ENCODE results near the gene C3orf22.

C3orf22 gene

DNA sequence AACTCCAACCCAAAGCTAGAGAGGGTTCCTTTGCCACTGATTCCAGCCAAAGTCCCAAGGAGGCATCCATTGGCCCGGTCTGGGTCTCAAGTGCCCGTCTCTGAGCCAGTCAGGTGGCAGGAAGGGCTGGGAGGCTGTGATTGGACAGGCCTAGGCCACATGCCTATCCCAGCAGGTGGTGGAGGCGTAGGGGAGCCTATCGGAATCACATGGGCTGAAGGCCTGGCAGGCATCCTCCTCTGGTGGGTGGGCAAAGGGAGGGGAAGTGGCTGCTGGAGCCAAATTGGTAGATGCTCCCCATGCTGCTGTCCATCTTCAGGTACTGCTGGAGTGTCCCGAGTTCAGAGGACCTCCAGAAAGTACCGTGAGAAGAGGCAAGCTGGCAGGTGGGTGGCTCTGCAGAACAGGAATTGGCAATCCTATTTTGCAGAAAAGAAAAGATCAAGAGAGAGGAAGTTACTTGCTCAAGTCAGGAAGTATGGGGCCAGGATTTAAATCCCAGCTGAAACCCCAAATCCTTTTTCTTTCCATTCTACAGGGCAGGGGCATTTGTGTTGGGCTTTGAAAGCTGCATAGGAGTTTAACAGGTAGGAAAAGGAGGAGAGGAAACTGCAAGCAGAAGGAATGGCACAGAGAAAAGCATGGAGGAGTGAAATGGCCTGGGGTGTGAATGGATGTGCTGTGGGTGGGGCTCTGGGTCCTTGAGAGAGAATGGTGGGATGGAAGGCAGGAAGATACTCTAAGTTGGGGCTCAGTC, 31.1 kb downstream of the C3orf22 start:
- TF ChIP-seq, protein P1, sequence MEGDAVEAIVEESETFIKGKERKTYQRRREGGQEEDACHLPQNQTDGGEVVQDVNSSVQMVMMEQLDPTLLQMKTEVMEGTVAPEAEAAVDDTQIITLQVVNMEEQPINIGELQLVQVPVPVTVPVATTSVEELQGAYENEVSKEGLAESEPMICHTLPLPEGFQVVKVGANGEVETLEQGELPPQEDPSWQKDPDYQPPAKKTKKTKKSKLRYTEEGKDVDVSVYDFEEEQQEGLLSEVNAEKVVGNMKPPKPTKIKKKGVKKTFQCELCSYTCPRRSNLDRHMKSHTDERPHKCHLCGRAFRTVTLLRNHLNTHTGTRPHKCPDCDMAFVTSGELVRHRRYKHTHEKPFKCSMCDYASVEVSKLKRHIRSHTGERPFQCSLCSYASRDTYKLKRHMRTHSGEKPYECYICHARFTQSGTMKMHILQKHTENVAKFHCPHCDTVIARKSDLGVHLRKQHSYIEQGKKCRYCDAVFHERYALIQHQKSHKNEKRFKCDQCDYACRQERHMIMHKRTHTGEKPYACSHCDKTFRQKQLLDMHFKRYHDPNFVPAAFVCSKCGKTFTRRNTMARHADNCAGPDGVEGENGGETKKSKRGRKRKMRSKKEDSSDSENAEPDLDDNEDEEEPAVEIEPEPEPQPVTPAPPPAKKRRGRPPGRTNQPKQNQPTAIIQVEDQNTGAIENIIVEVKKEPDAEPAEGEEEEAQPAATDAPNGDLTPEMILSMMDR (IDR thresholded peaks at IDR 0.05; ENCODE audit: low read depth, low read length) = no peak
- H3K4me3 ChIP-seq (replicated peaks in 1 of 2; ENCODE audit: low read depth in 2 of 2, low read length in 2 of 2) = no peak overlapping the region
- no peak for DNase-seq (ENCODE audit: low read depth in 2 of 2)

DNA sequence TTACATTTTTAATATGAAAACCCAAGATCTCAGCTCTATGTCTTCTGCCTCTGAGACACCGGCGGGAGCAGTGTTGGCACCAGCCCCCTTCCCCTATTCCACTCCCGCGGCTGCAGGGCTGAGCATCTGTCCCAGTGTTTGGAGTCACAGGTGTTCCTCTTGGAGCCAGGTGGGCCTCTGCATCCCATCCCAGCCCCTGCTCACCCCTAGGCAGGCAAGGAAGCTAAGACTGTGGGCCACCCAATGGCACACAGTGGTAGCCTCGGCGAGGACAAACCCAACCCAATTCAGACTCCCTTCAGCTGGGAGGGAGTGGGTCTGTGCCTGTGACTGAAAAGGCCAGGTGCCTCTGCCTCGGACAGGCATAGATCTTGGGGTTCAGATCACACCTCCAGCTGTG, 31.7 kb downstream of the C3orf22 start:
- TF ChIP-seq, protein P1 (IDR thresholded peaks at IDR 0.05; ENCODE audit: low read depth, low read length) = no peak
- DNase-seq (ENCODE audit: low read depth in 2 of 2) = no peak
- H3K4me3 ChIP-seq (replicated peaks in 1 of 2; ENCODE audit: low read depth in 2 of 2, low read length in 2 of 2) = no peak overlapping the region

DNA sequence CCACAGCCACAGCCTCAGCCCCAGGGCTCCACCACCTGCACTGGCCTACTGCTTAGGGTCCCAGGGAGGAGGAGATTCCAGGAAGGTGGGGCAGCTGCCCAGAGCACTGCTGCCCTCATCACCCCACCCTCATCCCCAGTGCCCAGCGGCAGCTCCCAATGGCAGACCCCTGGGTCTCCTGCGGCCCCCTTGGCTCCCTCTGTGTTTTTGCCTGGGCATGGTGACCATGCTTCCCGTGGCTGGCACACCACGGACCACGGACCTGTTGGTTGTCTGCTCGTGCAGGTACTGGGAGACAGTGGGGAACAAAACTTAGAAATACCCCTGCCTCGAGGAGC, 32.1 kb downstream of the C3orf22 start:
- TF ChIP-seq, protein P1 (IDR thresholded peaks at IDR 0.05; ENCODE audit: low read depth, low read length) = no peak
- no peak for DNase-seq (ENCODE audit: low read depth in 2 of 2)

DNA sequence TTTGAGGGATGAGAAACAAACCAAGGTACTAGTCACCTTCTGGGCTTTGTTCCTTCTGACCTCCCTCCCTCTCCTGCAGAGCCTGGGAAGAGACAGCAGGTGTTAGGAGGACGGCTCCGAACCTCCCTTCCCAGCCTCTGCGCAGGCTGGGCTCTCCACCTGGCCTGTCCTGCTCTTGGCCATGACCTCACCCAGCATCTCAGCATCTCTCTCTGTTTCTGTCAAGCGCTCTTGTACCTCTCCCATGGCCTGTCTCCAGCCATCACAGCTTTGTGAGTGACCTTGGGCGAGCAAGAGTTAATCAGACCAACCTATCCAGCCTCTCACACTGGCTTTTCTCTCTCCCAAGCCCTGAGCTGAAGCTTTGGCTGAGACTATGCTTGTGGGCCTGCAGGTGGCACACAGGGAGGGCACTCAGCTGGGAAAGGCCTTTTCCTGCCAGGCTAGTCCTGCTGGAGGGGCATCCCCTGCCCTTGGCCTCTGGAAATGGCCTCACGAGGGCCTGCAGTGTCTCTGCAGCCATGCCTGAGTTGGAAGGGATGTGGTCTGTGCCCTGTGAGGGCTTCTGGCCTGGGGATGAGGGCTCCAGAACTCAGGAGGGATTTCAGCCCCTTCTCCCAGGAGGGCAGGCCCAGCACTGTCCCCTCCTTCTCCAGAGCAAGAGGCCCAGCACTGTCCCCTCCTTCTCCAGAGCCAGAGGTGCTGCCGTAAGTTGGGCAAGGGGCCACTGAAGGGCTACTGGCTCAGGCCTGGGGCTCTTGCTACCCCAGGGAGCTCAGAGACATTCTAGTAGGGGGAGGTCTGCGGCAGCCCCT, 32.7 kb downstream of the C3orf22 start:
- no peak overlapping the region for H3K4me3 ChIP-seq (replicated peaks in 1 of 2; ENCODE audit: low read depth in 2 of 2, low read length in 2 of 2)
- TF ChIP-seq, protein P1 (IDR thresholded peaks at IDR 0.05; ENCODE audit: low read depth, low read length) = no peak
- no peak for DNase-seq (ENCODE audit: low read depth in 2 of 2)

More for the DNA sequence above, 32.1 kb downstream of the C3orf22 start:
- H3K4me3 ChIP-seq (replicated peaks in 1 of 2; ENCODE audit: low read depth in 2 of 2, low read length in 2 of 2) = no peak overlapping the region

DNA sequence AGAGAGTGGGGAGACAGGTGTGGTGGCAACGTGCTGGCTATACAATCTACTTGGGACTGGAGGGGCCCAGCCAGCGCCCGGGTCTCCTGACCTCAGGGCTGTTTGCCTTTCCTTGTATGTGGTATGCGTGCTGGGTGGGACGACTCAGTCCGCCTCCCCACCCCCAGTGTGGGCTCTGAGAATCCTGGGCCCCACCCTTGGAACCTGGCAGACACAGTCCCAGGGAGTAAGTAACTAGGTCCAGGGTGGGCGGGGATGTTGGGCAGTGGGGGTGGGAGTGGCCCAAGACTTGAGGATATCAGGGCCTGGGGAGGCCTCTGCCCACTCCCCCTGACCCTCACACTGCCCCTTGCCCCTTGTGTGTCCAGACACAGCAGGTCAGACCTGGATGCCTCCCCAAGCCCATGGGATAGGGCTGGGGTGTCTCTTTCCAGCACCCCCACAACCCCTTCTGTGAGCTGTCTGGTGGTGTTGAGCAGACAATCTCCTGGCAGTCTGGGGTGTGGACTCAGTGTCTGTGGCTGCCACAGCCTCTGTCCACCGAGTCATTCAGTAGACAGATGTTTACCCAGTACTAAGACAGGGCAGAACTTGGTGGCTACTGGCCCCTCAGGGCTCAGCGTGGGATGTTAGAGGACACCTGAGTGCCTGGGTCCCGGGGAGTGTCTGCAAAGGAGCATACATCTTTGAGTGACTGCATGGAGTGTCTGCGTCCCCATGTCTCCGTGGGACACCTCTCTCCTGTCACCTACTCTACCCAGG, 33.5 kb downstream of the C3orf22 start:
- TF ChIP-seq, protein P1 (IDR thresholded peaks at IDR 0.05; ENCODE audit: low read depth, low read length) = no peak
- H3K4me3 ChIP-seq (replicated peaks in 1 of 2; ENCODE audit: low read depth in 2 of 2, low read length in 2 of 2) = no peak overlapping the region

DNA sequence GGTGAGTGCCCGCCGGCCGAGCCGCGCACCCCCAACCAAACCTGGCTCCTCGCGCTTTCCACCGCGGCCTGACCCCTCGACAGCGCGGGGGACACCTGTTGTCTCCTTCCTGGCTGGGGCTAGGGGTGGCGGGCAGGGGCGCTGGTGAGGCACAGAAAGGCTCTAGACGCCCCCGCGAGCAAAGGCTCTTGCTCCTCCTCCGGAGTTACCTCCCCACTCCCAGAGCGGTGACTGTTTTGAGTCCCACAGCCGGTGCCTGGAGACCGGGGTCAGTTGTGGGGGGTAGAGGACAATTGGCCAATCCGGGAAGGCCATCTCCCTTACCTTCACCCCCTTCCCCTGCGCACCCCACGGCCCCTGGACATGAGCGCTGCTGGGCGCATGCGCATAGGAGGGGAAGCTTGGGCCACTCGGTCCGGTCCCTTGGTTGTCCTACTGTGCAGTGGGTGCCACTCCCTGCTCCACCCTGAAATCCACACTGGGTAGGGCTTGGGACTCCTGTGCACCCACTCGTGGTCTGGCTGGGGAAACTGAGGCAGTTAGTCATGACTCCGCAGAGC, 34.2 kb downstream of the C3orf22 start:
- TF ChIP-seq, protein P1 (IDR thresholded peaks at IDR 0.05; ENCODE audit: low read depth, low read length) = no peak
- DNase-seq (ENCODE audit: low read depth in 2 of 2) = no peak
- H3K4me3 ChIP-seq (replicated peaks in 1 of 2; ENCODE audit: low read depth in 2 of 2, low read length in 2 of 2) = peak overlapping the region in 1 of 2 donors; percentile 4

More for the DNA sequence above, 33.5 kb downstream of the C3orf22 start:
- DNase-seq (ENCODE audit: low read depth in 2 of 2) = no peak
